HEK293T (cell line): ENCODE measurements around the gene CNOT6.

Source experiments
- ARNT ChIP-seq: fragments of 450-650 bp; IDR thresholded peaks from 2 replicates; pipeline ENCODE4 v1.6.1; 2017; ENCODE audit warnings: mild to moderate bottlenecking
- ELF4 ChIP-seq: fragments of 450-650 bp; IDR thresholded peaks from 2 replicates; pipeline ENCODE4 v1.6.1; 2017; ENCODE audit warnings: antibody characterized with exemption
- FOXK2 ChIP-seq: fragments of 450-650 bp; IDR thresholded peaks from 2 replicates; pipeline ENCODE4 v1.6.1; 2016; ENCODE audit warnings: mild to moderate bottlenecking
- FOXM1 ChIP-seq: fragments of 450-650 bp; IDR thresholded peaks from 2 replicates; pipeline ENCODE4 v1.6.1; 2017; ENCODE audit warnings: mild to moderate bottlenecking, borderline replicate concordance
- HDGF ChIP-seq: fragments of 450-650 bp; IDR thresholded peaks from 2 replicates; pipeline ENCODE4 v1.6.1; 2017; ENCODE audit warnings: antibody characterized with exemption, borderline replicate concordance
- L3MBTL2 ChIP-seq: fragments of 450-650 bp; conservative IDR thresholded peaks from 2 replicates; pipeline ENCODE4 v1.6.1; 2016; ENCODE audit warnings: mild to moderate bottlenecking
- LEF1 ChIP-seq: fragments of 450-650 bp; IDR thresholded peaks from 2 replicates; pipeline ENCODE4 v1.6.1; 2017; ENCODE audit warnings: mild to moderate bottlenecking, borderline replicate concordance
- NFRKB ChIP-seq: fragments of 450-650 bp; IDR thresholded peaks from 2 replicates; pipeline ENCODE4 v1.6.1; 2016; ENCODE audit warnings: mild to moderate bottlenecking, moderate library complexity
- PKNOX1 ChIP-seq: fragments of 450-650 bp; IDR thresholded peaks from 2 replicates; pipeline ENCODE4 v1.6.1; 2016
- SP1 ChIP-seq: fragments of 450-650 bp; IDR thresholded peaks from 2 replicates; pipeline ENCODE4 v1.6.1; 2017
- ZNF384 ChIP-seq: fragments of 450-650 bp; IDR thresholded peaks from 2 replicates; pipeline ENCODE4 v1.6.1; 2016

- TF ChIP-seq L3MBTL2 (no peak), FOXM1 (no peak), ZNF384 (no peak), ARNT (no peak), SP1 (no peak), NFRKB (no peak), PKNOX1 (no peak), LEF1 (no peak), HDGF (no peak), FOXK2 (no peak), ELF4 (no peak)
These were observed 100.3 kb downstream of the CNOT6 start for GRCh38 chr5:180594311-180595045.
